ENCODE measurements around the gene METTL22. TPM values are rescaled to one million over a fixed set of nuclear protein-coding genes. Genes with fewer than 3 reads are reported as not detected.
"Not testable (repeated sequence)": the region's sequence is repeated elsewhere in the genome, so short reads cannot be mapped to it uniquely, and the experiment has no call there.

Gene METTL22
- polyA plus RNA-seq, 2 of the 4 experiments (the other 2 are of a cell fraction): 21.0 to 40.9 TPM

GRCh38 chr16:8649829-8650554, 28.5 kb downstream of the METTL22 start:
- Histone ChIP-seq H3K27ac (no peak overlapping the region), H3K4me3 (no peak overlapping the region), H3K9me3 (no peaks in the 10 kb centered on the region), H3K4me2 (no peak overlapping the region), H3K4me1 (no peaks in the 10 kb centered on the region)
- FAIRE-seq (no peak), DNase-seq (ENCODE audit: low read depth in 1 of 2, low spot score in 1 of 2) (no peak), ATAC-seq (no peak)
- ChIA-PET POLR2A (interaction anchor here (0.6 kb wide), 1 partner anchor 93 kb away, joined by 4 read pairs; no protein-coding TSS in a partner anchor), CTCF (interaction anchor here (1.2 to 2.0 kb wide), 3 partner anchors 10 to 24 kb away, joined by 3 to 7 read pairs (median 5); no protein-coding TSS in a partner anchor)
- 80% methylated on average over 8 of the region's 8 CpGs for WGBS (ENCODE audit: missing lambda C conversion rate)
- no peak for TF ChIP-seq CBX8 (IDR thresholded peaks at IDR 0.05)
- TF ChIP-seq SREBF2 (IDR thresholded peaks at IDR 0.05): no peak
- no peak for TF ChIP-seq KDM1A (IDR thresholded peaks at IDR 0.05; ENCODE audit: low read depth)
- no peak for TF ChIP-seq HES2 (IDR thresholded peaks at IDR 0.05)
- no peak for TF ChIP-seq CHD2 (IDR thresholded peaks at IDR 0.05; ENCODE audit: low read length, partially characterized antibody)
- TF ChIP-seq HOXA7 (CRISPR knock-in tag; IDR thresholded peaks at IDR 0.05): no peak
- TF ChIP-seq E2F6 (IDR thresholded peaks at IDR 0.05; ENCODE audit: borderline replicate concordance, low read depth): no peak
- TF ChIP-seq CBX2 (IDR thresholded peaks at IDR 0.05; ENCODE audit: borderline replicate concordance, low read depth): no peak
- TF ChIP-seq BCL3 (IDR thresholded peaks at IDR 0.05): no peak
- TF ChIP-seq MAX (IDR thresholded peaks at IDR 0.05): no peak
- no peak for TF ChIP-seq MYC (IDR thresholded peaks at IDR 0.05; ENCODE audit: borderline replicate concordance, low read length)
- TF ChIP-seq USF2 (IDR thresholded peaks at IDR 0.05): no peak
- no peak for TF ChIP-seq ZC3H11A (IDR thresholded peaks at IDR 0.05)
- TF ChIP-seq HOXB5 (CRISPR knock-in tag; IDR thresholded peaks at IDR 0.05): no peak
- TF ChIP-seq NFE2L2 (conservative IDR thresholded peaks at IDR 0.05; ENCODE audit: low read length): no peak
- TF ChIP-seq EP300 (IDR thresholded peaks at IDR 0.05): no peak
- no peak for TF ChIP-seq EHMT2 (IDR thresholded peaks at IDR 0.05; ENCODE audit: low read depth)
- TF ChIP-seq CHD4 (IDR thresholded peaks at IDR 0.05; ENCODE audit: borderline replicate concordance): no peak
- no peak for TF ChIP-seq POLR2AphosphoS2 (conservative IDR thresholded peaks at IDR 0.05; ENCODE audit: low read length)
- TF ChIP-seq JUNB (IDR thresholded peaks at IDR 0.05): no peak

GRCh38 chr16:8651958-8652357, 30.5 kb downstream of the METTL22 start:
- TF ChIP-seq RAD21 (conservative IDR thresholded peaks at IDR 0.05 in 1 of 2, IDR thresholded peaks at IDR 0.05 in 1 of 2): peak in 1 of 2 experiments; percentile 30; a peak in 2 of 5 replicates
- 0 out of 3 replicates have a peak, but pooled peaks have one; percentile 9 for TF ChIP-seq CTCF (IDR thresholded peaks at IDR 0.05)
- H3K9me3 ChIP-seq, H3K4me2 ChIP-seq, FAIRE-seq, H3K4me3 ChIP-seq, H3K4me1 ChIP-seq, H3K27ac ChIP-seq, POLR2A ChIA-PET: not testable (repeated sequence)
- CTCF ChIA-PET: interaction anchor here (0.7 to 1.8 kb wide), 9 partner anchors 9 to 1967 kb away, joined by 3 to 24 read pairs (median 3); no protein-coding TSS in a partner anchor
- peak; percentile 78 to 87; a peak in 5 of 6 replicates for ATAC-seq
- 78% methylated on average over 6 of the region's 7 CpGs for WGBS (ENCODE audit: missing lambda C conversion rate)
- peak; percentile 29 to 59 for DNase-seq (ENCODE audit: low read depth in 1 of 2, low spot score in 1 of 2)

All from A549 (cell line).